Activated CD4-positive, alpha-beta T cell treated with anti-CD3 and anti-CD28 coated beads for 4 hours (primary cell): ENCODE measurements around the gene ABRAXAS1.

ENCODE experiments used
- DNase-seq, 2 donors: peaks; one replicate each; pipeline ENCODE4 v3.0.0-alpha.2; 2020

The ABRAXAS1 gene

GRCh38 chr4:83449009-83449408 lies 35.9 kb downstream of the ABRAXAS1 start:
- no peak for DNase-seq

GRCh38 chr4:83440899-83441298 lies 44.0 kb downstream of the ABRAXAS1 start:
- no peak for DNase-seq

- DNase-seq: no peak
These were observed 44.6 kb downstream of the ABRAXAS1 start for GRCh38 chr4:83440148-83440814.

GRCh38 chr4:83438719-83439118 lies 46.2 kb downstream of the ABRAXAS1 start:
- no peak for DNase-seq

GRCh38 chr4:83436680-83437079 lies 48.2 kb downstream of the ABRAXAS1 start:
- DNase-seq: no peak

GRCh38 chr4:83431200-83431599 lies 53.7 kb downstream of the ABRAXAS1 start:
- no peak for DNase-seq

- DNase-seq: no peak
These were observed 66.7 kb downstream of the ABRAXAS1 start for GRCh38 chr4:83418211-83418610.

GRCh38 chr4:83417566-83417965 lies 67.3 kb downstream of the ABRAXAS1 start:
- DNase-seq: no peak

- DNase-seq: no peak
These were observed 71.2 kb downstream of the ABRAXAS1 start for GRCh38 chr4:83413676-83414075.
